Measurements from ENCODE around the gene NTNG1. TPM values are rescaled to one million over a fixed set of nuclear protein-coding genes. Genes with fewer than 3 reads are reported as not detected.

The NTNG1 gene
- total and polyA plus RNA-seq, 2 of the 13 experiments (the other 11 are each of a cell fraction or from before 2014, with no cell fraction given): not detected

DNA sequence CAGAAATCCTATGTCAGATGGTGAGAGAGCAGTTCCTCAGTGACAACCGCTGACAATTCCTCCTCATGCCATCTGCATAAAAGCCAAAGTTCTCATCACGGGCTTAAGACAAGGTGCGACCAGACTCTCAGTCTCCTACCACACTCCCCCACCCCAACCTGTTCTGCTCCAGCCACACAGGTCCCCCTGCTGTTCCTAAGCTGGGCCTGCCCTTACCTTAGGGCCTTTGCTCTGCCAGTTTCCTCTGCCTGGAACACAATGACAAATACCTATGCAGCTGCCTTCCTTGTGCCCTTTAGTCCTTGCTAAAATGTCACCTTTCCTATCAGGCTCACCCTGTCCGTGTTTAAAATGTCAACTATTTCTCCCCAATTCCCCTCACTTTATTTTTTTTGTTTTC lies 382.2 kb downstream of the NTNG1 start:
- FAIRE-seq (no peak), DNase-seq (ENCODE audit: low spot score) (no peak), ATAC-seq (no peak)
- Histone ChIP-seq H3K4me2 (ENCODE audit: low read depth, low read length) (no peak overlapping the region), H3K4me3 (replicated peaks in 1 of 3; ENCODE audit: insufficient read depth in 1 of 3, low read depth in 2 of 3, low read length in 3 of 3) (no peak overlapping the region), H3K9me3 (ENCODE audit: low read length) (no peaks in the 10 kb centered on the region), H3K4me1 (ENCODE audit: insufficient read depth, low read length) (peaks cover 51% of the 10 kb centered on the region), H2AFZ (ENCODE audit: low read length) (no peak overlapping the region), H4K20me1 (ENCODE audit: insufficient read depth, low read length) (no peaks in the 10 kb centered on the region), H3K27ac (ENCODE audit: extremely low read length, insufficient read depth, low read length) (no peak overlapping the region), H3K79me2 (ENCODE audit: insufficient read depth, low read length) (no peaks in the 10 kb centered on the region), H3K36me3 (replicated peaks in 1 of 2; ENCODE audit: control insufficient read depth in 1 of 2, insufficient read depth in 2 of 2, low read length in 2 of 2) (no peaks in the 10 kb centered on the region), H3K27me3 (ENCODE audit: control insufficient read depth in 1 of 2, insufficient read depth in 2 of 2, low read length in 2 of 2) (no peaks in the 10 kb centered on the region), H3K9ac (ENCODE audit: insufficient read depth, low read depth, low read length) (no peak overlapping the region)
- intact Hi-C loops (cut with micrococcal nuclease; ENCODE audit: unreplicated experiment) (no loop called here), in situ Hi-C loops (cut with HindIII; ENCODE audit: extremely low pct_ligation_motif_present, low pct_unique_long_range_greater_than_20kb) (no loop called here)
- POLR2A ChIA-PET: no interaction called here
- CTCF ChIA-PET (ENCODE audit: low intra/inter-chr PET ratio, low total read pairs): no interaction called here
- WGBS (ENCODE audit: low lambda C conversion rate): 68% methylated on average over 4 of the region's 4 CpGs
- TF ChIP-seq MIXL1 (CRISPR knock-in tag; IDR thresholded peaks at IDR 0.05): no peak
- TF ChIP-seq, protein P1, sequence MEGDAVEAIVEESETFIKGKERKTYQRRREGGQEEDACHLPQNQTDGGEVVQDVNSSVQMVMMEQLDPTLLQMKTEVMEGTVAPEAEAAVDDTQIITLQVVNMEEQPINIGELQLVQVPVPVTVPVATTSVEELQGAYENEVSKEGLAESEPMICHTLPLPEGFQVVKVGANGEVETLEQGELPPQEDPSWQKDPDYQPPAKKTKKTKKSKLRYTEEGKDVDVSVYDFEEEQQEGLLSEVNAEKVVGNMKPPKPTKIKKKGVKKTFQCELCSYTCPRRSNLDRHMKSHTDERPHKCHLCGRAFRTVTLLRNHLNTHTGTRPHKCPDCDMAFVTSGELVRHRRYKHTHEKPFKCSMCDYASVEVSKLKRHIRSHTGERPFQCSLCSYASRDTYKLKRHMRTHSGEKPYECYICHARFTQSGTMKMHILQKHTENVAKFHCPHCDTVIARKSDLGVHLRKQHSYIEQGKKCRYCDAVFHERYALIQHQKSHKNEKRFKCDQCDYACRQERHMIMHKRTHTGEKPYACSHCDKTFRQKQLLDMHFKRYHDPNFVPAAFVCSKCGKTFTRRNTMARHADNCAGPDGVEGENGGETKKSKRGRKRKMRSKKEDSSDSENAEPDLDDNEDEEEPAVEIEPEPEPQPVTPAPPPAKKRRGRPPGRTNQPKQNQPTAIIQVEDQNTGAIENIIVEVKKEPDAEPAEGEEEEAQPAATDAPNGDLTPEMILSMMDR (CRISPR knock-in tag; IDR thresholded peaks at IDR 0.05): 0 out of 2 replicates have a peak, but pooled peaks have one; percentile 16
- BruUV-seq (replicated peaks): no TSS peak

DNA sequence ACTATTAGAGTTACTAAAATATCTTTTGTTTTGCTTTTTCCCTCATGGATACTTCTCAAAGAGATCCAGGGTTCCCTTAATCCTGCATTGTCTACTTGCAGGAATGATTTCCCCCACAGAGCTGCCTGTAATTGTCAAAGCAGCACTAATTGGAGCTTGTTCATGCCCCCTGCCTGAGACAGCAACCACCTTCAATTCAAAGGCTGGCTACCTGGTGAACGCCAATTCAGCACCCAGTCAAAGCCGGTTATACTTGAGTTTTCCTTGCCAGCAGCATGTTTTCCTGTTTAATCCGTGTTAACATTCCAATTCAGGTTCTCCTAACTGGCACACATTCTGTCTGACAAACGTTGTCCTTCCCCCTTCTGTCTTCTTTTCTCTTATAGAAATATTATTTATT lies 382.9 kb downstream of the NTNG1 start:
- ATAC-seq (no peak), DNase-seq (ENCODE audit: low spot score) (no peak), FAIRE-seq (no peak)
- Histone ChIP-seq H3K36me3 (replicated peaks in 1 of 2; ENCODE audit: control insufficient read depth in 1 of 2, insufficient read depth in 2 of 2, low read length in 2 of 2) (no peaks in the 10 kb centered on the region), H3K9ac (ENCODE audit: insufficient read depth, low read depth, low read length) (no peak overlapping the region), H4K20me1 (ENCODE audit: insufficient read depth, low read length) (no peaks in the 10 kb centered on the region), H3K79me2 (ENCODE audit: insufficient read depth, low read length) (no peaks in the 10 kb centered on the region), H3K4me1 (ENCODE audit: insufficient read depth, low read length) (peaks cover 58% of the 10 kb centered on the region), H2AFZ (ENCODE audit: low read length) (no peak overlapping the region), H3K27ac (ENCODE audit: extremely low read length, insufficient read depth, low read length) (no peak overlapping the region), H3K9me3 (ENCODE audit: low read length) (no peaks in the 10 kb centered on the region), H3K4me3 (replicated peaks in 1 of 3; ENCODE audit: insufficient read depth in 1 of 3, low read depth in 2 of 3, low read length in 3 of 3) (no peak overlapping the region), H3K27me3 (ENCODE audit: control insufficient read depth in 1 of 2, insufficient read depth in 2 of 2, low read length in 2 of 2) (no peaks in the 10 kb centered on the region), H3K4me2 (ENCODE audit: low read depth, low read length) (no peak overlapping the region)
- CTCF ChIA-PET (ENCODE audit: low intra/inter-chr PET ratio, low total read pairs): no interaction called here
- in situ Hi-C loops (cut with HindIII; ENCODE audit: extremely low pct_ligation_motif_present, low pct_unique_long_range_greater_than_20kb): no loop called here
- POLR2A ChIA-PET: no interaction called here
- BruUV-seq (replicated peaks): no TSS peak
- intact Hi-C loops (cut with micrococcal nuclease; ENCODE audit: unreplicated experiment): no loop called here
- WGBS (ENCODE audit: low lambda C conversion rate): 88% methylated on average over 4 of the region's 4 CpGs
- no peak for TF ChIP-seq ZFYVE20 (CRISPR knock-in tag; IDR thresholded peaks at IDR 0.05; ENCODE audit: borderline replicate concordance, low read depth)
- no peak for TF ChIP-seq NCOA2 (CRISPR knock-in tag; IDR thresholded peaks at IDR 0.05)
- TF ChIP-seq, protein P2, sequence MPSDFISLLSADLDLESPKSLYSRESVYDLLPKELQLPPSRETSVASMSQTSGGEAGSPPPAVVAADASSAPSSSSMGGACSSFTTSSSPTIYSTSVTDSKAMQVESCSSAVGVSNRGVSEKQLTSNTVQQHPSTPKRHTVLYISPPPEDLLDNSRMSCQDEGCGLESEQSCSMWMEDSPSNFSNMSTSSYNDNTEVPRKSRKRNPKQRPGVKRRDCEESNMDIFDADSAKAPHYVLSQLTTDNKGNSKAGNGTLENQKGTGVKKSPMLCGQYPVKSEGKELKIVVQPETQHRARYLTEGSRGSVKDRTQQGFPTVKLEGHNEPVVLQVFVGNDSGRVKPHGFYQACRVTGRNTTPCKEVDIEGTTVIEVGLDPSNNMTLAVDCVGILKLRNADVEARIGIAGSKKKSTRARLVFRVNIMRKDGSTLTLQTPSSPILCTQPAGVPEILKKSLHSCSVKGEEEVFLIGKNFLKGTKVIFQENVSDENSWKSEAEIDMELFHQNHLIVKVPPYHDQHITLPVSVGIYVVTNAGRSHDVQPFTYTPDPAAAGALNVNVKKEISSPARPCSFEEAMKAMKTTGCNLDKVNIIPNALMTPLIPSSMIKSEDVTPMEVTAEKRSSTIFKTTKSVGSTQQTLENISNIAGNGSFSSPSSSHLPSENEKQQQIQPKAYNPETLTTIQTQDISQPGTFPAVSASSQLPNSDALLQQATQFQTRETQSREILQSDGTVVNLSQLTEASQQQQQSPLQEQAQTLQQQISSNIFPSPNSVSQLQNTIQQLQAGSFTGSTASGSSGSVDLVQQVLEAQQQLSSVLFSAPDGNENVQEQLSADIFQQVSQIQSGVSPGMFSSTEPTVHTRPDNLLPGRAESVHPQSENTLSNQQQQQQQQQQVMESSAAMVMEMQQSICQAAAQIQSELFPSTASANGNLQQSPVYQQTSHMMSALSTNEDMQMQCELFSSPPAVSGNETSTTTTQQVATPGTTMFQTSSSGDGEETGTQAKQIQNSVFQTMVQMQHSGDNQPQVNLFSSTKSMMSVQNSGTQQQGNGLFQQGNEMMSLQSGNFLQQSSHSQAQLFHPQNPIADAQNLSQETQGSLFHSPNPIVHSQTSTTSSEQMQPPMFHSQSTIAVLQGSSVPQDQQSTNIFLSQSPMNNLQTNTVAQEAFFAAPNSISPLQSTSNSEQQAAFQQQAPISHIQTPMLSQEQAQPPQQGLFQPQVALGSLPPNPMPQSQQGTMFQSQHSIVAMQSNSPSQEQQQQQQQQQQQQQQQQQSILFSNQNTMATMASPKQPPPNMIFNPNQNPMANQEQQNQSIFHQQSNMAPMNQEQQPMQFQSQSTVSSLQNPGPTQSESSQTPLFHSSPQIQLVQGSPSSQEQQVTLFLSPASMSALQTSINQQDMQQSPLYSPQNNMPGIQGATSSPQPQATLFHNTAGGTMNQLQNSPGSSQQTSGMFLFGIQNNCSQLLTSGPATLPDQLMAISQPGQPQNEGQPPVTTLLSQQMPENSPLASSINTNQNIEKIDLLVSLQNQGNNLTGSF (CRISPR knock-in tag; IDR thresholded peaks at IDR 0.05): no peak
- TF ChIP-seq, protein P3, sequence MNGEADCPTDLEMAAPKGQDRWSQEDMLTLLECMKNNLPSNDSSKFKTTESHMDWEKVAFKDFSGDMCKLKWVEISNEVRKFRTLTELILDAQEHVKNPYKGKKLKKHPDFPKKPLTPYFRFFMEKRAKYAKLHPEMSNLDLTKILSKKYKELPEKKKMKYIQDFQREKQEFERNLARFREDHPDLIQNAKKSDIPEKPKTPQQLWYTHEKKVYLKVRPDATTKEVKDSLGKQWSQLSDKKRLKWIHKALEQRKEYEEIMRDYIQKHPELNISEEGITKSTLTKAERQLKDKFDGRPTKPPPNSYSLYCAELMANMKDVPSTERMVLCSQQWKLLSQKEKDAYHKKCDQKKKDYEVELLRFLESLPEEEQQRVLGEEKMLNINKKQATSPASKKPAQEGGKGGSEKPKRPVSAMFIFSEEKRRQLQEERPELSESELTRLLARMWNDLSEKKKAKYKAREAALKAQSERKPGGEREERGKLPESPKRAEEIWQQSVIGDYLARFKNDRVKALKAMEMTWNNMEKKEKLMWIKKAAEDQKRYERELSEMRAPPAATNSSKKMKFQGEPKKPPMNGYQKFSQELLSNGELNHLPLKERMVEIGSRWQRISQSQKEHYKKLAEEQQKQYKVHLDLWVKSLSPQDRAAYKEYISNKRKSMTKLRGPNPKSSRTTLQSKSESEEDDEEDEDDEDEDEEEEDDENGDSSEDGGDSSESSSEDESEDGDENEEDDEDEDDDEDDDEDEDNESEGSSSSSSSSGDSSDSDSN (CRISPR knock-in tag; IDR thresholded peaks at IDR 0.05): no peak
- no peak for TF ChIP-seq ZNF619 (CRISPR knock-in tag; IDR thresholded peaks at IDR 0.05)
- no peak for TF ChIP-seq ZNF572 (CRISPR knock-in tag; IDR thresholded peaks at IDR 0.05)
- no peak for TF ChIP-seq STAT5B (CRISPR knock-in tag; IDR thresholded peaks at IDR 0.05)
- TF ChIP-seq ZNF30 (CRISPR knock-in tag; IDR thresholded peaks at IDR 0.05): no peak
